KOPT-K1 (cell line): Measurements from ENCODE around the gene CFAP299.

Experiments used
- H3K27ac ChIP-seq: fragments of 200-600 bp; sonication (generic); 2 replicates; pipeline ENCODE4 v1.5.1; 2016; ENCODE audit warnings: antibody characterized with exemption, mild to moderate bottlenecking, low read depth, low read length; ENCODE audit not compliant: poor library complexity, severe bottlenecking
- H3K36me3 ChIP-seq: fragments of 200-600 bp; sonication (generic); 2 replicates; pipeline ENCODE4 v1.5.1; 2017; ENCODE audit warnings: antibody characterized with exemption, mild to moderate bottlenecking, low read length, moderate library complexity; ENCODE audit not compliant: insufficient read depth
- H3K9me3 ChIP-seq: fragments of 200-600 bp; sonication (generic); 2 replicates; pipeline ENCODE4 v1.5.1; 2017; ENCODE audit warnings: antibody characterized with exemption, low read length, mild to moderate bottlenecking; ENCODE audit not compliant: insufficient read depth, poor library complexity, severe bottlenecking

CFAP299 gene

DNA sequence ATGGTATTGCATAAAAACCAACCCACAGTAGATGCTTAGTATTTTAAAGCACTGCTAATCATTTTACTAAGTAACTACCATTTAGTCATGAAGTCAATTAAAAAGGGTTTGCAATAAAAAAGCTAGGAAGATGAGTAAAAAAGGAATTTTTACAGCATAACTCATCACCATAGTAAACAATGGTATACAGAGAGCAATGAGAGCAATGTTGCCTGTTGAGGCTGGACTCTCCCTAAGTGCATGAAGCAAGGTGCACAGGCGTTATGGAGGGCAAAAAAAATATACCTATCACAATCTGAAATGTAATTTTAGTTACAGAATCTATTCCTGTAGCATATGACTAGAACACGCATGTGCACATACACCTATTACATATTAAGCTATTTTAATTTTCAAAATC is 565.4 kb downstream of the CFAP299 start:
- Histone ChIP-seq H3K27ac (no peak overlapping the region), H3K36me3 (no peaks in the 10 kb centered on the region), H3K9me3 (peaks cover 8% of the 10 kb centered on the region)

DNA sequence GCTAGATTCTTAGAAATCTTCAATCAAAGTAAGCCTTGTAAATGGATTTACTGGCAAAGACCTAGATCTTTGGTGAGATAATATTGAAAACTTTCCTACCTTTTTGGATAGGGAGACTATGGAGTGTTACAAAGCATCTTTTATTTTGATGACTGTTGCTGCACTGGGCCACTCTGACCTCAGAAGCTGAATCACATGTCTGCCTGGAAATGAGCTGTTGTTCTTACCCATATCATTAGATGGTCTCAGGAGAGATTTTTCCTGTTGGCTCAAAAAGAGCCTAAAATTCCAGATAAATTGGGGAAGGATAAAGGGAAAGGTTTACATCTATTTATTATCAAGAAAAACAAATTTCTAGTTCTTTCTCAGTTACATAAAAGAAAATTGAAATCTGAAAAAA is 567.5 kb downstream of the CFAP299 start:
- no peaks in the 10 kb centered on the region for H3K36me3 ChIP-seq
- no peak overlapping the region for H3K27ac ChIP-seq
- peaks cover 12% of the 10 kb centered on the region for H3K9me3 ChIP-seq

DNA sequence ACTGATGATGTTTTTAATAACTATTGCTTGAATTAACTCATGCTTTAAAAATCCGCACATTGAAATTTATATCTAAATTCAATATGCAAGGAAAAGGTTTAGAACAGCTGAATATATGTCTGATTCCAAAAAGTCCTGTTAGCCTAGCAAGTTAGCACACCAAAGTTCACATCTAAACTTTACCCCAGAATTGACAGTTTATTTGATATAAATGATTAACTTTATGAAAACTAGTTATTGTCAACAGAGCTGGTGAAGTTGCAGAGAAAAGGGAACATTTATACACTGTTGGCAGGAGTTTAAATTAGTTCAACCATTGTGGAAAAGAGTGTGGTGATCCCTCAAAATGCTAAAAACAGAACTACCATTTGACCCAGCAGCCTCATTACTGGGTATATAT is 574.4 kb downstream of the CFAP299 start:
- Histone ChIP-seq H3K27ac (no peak overlapping the region), H3K36me3 (no peaks in the 10 kb centered on the region), H3K9me3 (peaks cover 4% of the 10 kb centered on the region)

DNA sequence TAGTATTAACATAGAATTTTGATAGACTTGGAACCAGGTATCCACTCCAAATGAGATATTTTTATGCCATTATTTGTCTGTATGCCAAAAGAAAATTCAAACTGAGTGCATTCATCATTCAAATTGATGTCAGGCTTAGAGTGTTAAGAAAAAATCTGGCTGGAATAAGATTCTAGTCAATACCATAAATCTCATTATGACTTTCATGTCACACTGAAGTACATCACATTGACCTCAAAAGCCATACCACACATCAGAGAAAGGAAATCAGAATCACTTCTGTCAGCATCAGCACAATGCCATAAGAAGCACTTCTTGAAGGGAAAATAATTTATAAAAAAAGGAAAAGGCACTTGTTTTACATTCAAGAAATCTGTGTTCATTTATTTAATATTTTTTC is 575.9 kb downstream of the CFAP299 start:
- Histone ChIP-seq H3K9me3 (peaks cover 2% of the 10 kb centered on the region), H3K27ac (no peak overlapping the region), H3K36me3 (no peaks in the 10 kb centered on the region)

DNA sequence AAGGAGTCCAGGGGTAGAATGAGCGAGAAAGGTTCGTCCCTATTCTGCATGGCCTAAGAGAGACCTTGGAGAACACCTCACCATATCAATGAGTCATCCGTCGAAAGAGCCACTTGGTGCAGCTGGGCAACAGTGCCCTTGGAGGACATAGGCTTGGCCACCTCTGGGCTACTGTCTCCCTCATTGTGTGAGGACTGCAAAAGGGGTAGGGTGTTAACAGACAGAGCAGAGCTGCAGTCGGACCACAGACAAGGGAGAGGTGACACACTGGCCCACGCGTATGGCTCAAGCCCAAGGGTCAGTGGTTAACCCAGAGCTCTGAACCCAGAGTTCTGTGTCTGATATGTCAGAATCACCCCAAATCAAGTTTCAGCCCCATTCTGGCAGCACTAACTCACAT is 576.8 kb downstream of the CFAP299 start:
- no peak overlapping the region for H3K27ac ChIP-seq
- H3K36me3 ChIP-seq: no peaks in the 10 kb centered on the region
- no peaks in the 10 kb centered on the region for H3K9me3 ChIP-seq

DNA sequence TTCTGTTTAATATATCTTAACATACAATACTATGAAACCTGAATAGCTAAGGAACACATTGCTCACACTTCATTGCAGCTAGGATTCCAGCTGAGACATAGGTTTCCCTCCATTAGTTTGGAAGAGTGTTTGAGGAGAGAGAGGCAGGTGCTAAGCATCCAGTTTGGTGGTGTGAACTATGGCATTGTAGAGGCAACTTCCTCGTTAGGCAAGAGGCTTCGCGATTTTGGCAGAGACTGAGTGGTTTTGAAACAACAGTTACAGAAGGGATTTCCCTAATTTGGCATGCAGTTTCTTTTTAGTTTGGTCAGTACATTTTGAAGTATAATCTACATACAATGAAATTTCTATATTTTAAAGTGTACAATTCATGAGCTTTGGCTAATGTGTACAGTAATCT is 577.9 kb downstream of the CFAP299 start:
- Histone ChIP-seq H3K9me3 (no peaks in the 10 kb centered on the region), H3K36me3 (no peaks in the 10 kb centered on the region), H3K27ac (no peak overlapping the region)

DNA sequence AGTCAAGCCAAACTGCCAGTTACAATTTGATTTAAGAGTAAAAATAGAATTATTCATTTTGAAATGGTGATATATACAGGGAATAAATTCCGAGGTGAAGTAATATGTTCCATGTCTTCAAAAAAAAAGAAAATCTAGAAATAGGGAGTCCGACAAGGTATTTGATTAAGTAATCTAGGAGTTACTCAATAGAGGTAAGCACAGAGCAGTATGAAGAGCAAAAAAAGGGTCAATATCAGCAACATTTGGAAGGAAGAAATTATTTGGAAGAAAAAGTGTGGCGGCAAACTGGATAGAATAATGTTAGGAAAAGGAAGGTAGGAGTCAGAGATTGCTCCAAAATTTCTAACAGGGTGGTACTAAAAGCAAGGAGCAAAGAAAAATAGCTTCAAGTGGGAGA is 581.2 kb downstream of the CFAP299 start:
- no peaks in the 10 kb centered on the region for H3K36me3 ChIP-seq
- no peaks in the 10 kb centered on the region for H3K9me3 ChIP-seq
- no peak overlapping the region for H3K27ac ChIP-seq

DNA sequence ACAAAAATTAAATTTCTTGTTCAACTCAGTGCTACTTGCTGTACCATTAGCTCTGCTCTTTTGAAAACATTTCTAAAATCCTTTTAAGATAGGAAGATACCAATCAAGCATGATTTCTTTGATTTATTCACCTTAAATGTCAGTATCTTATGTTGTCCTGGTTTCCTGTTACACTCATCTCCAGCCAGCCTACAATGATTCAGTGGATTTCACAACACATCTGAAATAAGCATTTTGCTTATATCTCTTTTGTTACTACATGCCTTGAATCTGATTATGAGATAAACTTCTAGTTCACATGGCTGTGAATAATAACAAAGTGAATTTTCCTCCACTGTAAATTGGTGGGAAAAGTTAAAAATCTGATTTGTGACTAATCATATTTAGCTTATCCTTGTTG is 582.5 kb downstream of the CFAP299 start:
- Histone ChIP-seq H3K36me3 (no peaks in the 10 kb centered on the region), H3K9me3 (no peaks in the 10 kb centered on the region), H3K27ac (no peak overlapping the region)

DNA sequence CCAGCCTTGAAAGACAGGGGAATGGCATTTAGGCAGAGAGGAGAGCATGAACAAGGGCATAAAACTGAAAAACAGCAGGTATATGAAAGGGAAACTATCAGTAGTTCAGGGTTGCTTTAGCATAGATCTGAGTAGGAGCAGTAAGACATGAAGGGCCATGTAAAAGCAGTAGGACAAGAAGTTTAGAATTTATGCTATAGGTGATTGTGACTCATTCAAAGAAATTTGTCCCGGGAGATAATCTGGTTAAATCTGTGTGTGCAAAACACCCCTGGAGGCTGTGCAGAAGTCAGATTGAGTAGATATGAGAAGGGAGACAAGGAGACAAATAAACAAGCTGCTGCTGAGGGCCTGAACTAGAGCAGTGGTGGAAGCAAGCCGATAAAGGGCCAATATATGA is 585.9 kb downstream of the CFAP299 start:
- H3K27ac ChIP-seq: no peak overlapping the region
- H3K36me3 ChIP-seq: no peaks in the 10 kb centered on the region
- H3K9me3 ChIP-seq: no peaks in the 10 kb centered on the region

DNA sequence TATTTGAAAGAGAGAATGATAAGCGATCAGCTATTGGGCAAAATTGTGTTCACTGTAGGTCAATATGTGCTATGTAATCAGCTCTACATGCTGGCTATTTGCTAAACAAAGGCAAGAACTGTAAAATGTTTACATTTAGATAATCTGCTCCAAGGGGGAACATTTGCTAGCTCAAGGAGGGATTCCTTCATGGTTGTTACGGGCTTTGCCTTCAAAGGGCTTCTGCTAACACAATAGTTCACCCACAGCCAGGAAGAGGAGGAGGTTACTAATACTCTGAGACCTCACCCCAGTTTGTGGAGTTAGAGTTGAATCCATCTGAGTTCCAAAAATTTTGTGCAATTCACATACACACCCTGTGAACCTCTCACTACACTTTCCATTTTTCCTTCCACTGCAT is 587.4 kb downstream of the CFAP299 start:
- no peak overlapping the region for H3K27ac ChIP-seq
- H3K9me3 ChIP-seq: no peaks in the 10 kb centered on the region
- no peaks in the 10 kb centered on the region for H3K36me3 ChIP-seq

DNA sequence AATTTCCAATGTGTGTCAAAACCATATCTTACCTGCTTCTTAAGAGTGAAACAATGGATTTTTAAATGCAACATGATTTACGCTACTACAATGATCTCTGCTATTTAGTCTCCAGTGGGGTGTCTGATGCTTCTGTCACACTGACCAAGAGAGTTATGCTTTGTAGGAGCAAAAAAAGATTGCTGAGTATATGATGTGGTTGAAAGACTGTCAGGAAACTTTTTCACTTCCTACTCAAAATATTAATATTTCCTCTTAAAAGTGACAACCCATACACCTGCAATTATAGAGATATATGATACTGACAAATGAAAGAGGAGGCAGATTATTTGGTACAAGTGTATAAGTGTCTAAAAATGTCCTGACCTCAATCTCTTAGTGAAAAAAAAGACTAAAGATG is 589.8 kb downstream of the CFAP299 start:
- Histone ChIP-seq H3K27ac (no peak overlapping the region), H3K36me3 (no peaks in the 10 kb centered on the region), H3K9me3 (no peaks in the 10 kb centered on the region)

DNA sequence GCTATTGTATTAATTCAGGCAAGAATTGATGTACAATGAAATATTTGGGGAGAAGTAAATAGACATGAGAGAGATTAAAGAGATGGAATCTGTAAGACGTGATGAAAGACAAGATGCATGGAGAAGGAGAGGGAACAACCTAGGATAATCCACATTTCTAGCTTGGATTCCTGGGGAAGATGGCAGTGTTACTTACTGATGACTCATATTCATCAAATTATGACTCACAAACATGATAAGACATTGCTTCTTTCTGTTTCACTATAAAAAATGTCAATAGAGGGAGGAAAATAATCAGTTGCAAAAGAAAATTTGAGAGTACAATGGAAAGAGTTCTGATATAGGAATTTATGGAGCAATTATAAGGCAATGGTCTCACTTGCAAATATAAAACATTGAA is 590.9 kb downstream of the CFAP299 start:
- no peaks in the 10 kb centered on the region for H3K36me3 ChIP-seq
- no peaks in the 10 kb centered on the region for H3K9me3 ChIP-seq
- no peak overlapping the region for H3K27ac ChIP-seq

DNA sequence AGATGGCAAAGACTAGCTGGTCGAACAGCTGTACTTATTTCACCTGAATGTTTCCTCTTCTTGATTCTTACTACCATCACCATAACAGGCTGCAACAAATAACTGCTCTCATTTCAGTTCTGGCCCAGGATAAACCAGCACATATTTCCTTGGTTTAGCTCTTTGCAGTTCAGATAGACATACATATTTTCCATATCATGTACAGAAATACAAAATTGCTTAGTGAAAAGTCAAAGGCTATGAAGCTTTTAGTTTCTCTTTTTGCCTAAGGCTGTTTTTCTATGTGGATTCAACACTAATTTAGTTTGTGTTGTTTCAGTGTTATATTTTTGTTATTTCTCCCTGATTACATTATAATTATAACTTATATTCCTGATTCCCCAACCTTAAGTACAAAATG is 591.4 kb downstream of the CFAP299 start:
- H3K36me3 ChIP-seq: no peaks in the 10 kb centered on the region
- H3K9me3 ChIP-seq: no peaks in the 10 kb centered on the region
- no peak overlapping the region for H3K27ac ChIP-seq

DNA sequence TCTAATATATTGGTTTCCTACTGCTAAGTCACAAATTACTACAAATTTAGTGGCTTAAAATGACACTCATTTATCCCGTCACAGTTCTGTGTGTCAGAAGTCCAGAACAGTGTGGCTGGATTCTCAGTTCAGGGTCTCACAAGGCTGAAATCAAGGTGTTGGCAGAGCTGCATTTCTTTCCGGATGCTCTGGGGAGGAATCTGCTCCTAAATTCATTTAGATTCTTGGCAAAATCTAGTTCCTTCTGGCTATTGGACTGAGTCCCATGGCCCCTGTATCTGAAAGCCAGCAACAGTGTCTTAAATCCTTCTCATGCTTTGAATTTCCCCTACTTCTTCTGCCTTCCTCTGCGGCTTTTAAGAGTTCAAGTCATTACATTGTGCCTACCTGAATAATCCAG is 591.9 kb downstream of the CFAP299 start:
- no peak overlapping the region for H3K27ac ChIP-seq
- H3K9me3 ChIP-seq: no peaks in the 10 kb centered on the region

DNA sequence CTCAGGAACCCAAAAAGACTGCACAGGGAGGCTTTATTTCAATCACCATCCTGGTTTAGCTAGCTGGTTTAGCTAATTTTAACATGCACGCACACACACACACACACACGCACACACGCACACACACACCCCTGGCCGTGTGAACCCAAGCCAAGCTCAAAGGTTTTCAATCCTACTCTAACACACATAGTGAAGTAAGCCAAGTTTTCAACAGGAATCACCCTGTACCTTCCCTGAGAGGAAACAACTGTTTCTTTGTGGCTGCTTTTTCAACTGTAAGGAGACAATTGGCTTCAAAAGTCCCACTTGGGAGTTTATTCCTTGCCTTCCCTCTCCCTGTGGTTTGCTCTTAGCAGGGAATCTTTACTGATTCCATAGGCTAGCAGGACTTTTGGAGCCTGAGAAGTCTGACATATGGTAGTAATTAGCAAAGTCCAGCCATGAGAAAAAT is 596.1 kb downstream of the CFAP299 start:
- no peak overlapping the region for H3K27ac ChIP-seq
- no peaks in the 10 kb centered on the region for H3K9me3 ChIP-seq
- H3K36me3 ChIP-seq: no peaks in the 10 kb centered on the region

More for the DNA sequence above, 591.9 kb downstream of the CFAP299 start:
- no peaks in the 10 kb centered on the region for H3K36me3 ChIP-seq

DNA sequence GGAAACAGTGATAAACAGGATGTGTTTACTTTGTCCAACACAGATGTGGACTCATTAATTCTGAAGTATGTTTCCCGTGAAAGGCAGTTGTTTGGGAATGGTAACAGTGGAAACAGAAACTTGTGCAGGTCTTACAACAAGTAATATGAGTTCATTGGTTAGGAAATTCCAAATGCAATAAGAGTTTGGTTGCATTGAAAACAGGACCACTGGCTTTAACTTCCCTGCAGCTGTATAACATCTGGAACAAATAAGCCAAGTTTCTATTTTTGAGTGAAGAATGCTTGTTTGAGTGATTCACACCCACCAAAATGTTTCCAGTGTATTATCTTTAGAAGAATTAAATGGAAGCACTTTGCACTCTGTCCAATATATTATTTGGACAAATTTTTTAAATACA is 612.6 kb downstream of the CFAP299 start:
- Histone ChIP-seq H3K27ac (no peak overlapping the region), H3K36me3 (no peaks in the 10 kb centered on the region), H3K9me3 (no peaks in the 10 kb centered on the region)

DNA sequence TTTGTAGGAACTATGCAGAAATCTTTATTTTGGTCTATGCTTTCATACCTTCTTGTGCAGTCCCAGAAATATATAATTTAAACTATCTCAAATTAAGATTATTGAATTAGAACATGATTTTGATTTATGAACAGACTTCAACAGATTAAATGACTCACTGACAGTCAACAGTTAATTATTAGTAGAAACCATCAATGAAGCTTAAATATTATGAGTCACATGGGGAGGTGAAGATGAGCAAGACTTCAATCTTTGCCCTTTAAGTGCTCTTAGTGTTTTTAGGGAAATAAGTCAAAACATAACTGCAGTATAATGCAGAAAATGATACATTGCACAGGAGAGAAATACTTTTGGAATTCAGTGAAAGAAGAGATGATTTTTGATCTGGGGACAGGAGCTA is 613.5 kb downstream of the CFAP299 start:
- H3K36me3 ChIP-seq: no peaks in the 10 kb centered on the region
- H3K9me3 ChIP-seq: no peaks in the 10 kb centered on the region

More for the DNA sequence above, 613.5 kb downstream of the CFAP299 start:
- H3K27ac ChIP-seq: no peak overlapping the region
